Ovary (tissue), 3 donors: ENCODE measurements around the gene KRT76.

ENCODE experiments used
- EP300 ChIP-seq: sonication (generic); formaldehyde crosslinking; IDR thresholded peaks from one replicate; pipeline ENCODE4 v1.6.1; 2017; ENCODE audit warnings: antibody characterized with exemption
- POLR2A ChIP-seq: fragments of 450-650 bp; IDR thresholded peaks from one replicate; pipeline ENCODE4 v1.6.1; 2017; ENCODE audit warnings: antibody characterized with exemption, mild to moderate bottlenecking, moderate library complexity
- TF ChIP-seq, protein P1 (sequence below), 3 donors: fragments of 450-650 bp in 2 of 3; fragments of 200-600 bp in 1 of 3; IDR thresholded peaks; one replicate each; pipeline versions ENCODE4 v1.5.1 to v1.8.0; 2016 to 2022; ENCODE audit warnings: antibody characterized with exemption in 3 of 3, mild to moderate bottlenecking in 1 of 3
- donor health status: DM: no; HTN: no; CAD: no.

DNA sequence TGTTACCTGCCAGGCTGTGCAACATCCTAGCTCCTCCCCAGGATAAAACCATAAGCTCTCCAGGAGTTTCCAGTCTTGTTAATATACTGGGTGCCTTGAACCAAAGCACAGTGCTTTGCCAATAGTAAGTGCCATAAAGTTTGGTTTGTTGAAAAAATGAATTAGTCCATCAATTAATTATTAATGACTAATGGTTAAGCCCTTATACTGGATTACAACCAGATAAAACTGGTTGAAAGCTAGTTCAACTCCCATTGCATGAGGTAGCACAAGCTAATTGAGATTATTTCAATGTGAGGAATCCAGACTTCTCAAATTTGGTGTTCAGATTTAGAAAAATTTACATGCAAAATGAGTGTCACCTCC, 20.4 kb upstream of the KRT76 start:
- TF ChIP-seq, protein P1, sequence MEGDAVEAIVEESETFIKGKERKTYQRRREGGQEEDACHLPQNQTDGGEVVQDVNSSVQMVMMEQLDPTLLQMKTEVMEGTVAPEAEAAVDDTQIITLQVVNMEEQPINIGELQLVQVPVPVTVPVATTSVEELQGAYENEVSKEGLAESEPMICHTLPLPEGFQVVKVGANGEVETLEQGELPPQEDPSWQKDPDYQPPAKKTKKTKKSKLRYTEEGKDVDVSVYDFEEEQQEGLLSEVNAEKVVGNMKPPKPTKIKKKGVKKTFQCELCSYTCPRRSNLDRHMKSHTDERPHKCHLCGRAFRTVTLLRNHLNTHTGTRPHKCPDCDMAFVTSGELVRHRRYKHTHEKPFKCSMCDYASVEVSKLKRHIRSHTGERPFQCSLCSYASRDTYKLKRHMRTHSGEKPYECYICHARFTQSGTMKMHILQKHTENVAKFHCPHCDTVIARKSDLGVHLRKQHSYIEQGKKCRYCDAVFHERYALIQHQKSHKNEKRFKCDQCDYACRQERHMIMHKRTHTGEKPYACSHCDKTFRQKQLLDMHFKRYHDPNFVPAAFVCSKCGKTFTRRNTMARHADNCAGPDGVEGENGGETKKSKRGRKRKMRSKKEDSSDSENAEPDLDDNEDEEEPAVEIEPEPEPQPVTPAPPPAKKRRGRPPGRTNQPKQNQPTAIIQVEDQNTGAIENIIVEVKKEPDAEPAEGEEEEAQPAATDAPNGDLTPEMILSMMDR (IDR thresholded peaks at IDR 0.05): no peak
- TF ChIP-seq POLR2A (no peak), EP300 (no peak)
